Aorta (tissue), 5 donors: Measurements from ENCODE around the gene DCLRE1A. TPM values are rescaled to one million over a fixed set of nuclear protein-coding genes. Genes with fewer than 3 reads are reported as not detected.

Experiments used
- ATAC-seq: fragments of 200-7000 bp; cut with Tn5 transposase; one replicate; pipeline ENCODE4 v1.9.1; 2022; ENCODE audit warnings: moderate library complexity; ENCODE audit not compliant: low FRiP score
- DNase-seq, 2 donors: peaks; one replicate each; pipeline ENCODE4 v3.0.0-alpha.2; 2020
- H3K27ac ChIP-seq, 2 donors: one replicate each; pipeline ENCODE4 v1.5.1; 2013; ENCODE audit warnings: low read length in 2 of 2, mild to moderate bottlenecking in 2 of 2, moderate library complexity in 2 of 2, control low read depth in 1 of 2, inconsistent platforms in 1 of 2, low read depth in 1 of 2
- H3K27me3 ChIP-seq, 2 donors: one replicate each; pipeline ENCODE4 v1.6.1; 2013; ENCODE audit warnings: control low read depth in 1 of 2, low read length in 1 of 2, mild to moderate bottlenecking in 1 of 2, moderate library complexity in 1 of 2; ENCODE audit not compliant: insufficient read depth in 2 of 2, control insufficient read depth in 1 of 2
- H3K36me3 ChIP-seq, 2 donors: one replicate each; pipeline ENCODE4 v1.6.1; 2013; ENCODE audit warnings: control low read depth in 1 of 2, low read length in 1 of 2, mild to moderate bottlenecking in 1 of 2; ENCODE audit not compliant: insufficient read depth in 2 of 2, control insufficient read depth in 1 of 2
- H3K4me1 ChIP-seq, 2 donors: one replicate each; pipeline ENCODE4 v1.6.1; 2013; ENCODE audit warnings: low read length in 2 of 2, control low read depth in 1 of 2, mild to moderate bottlenecking in 1 of 2, moderate library complexity in 1 of 2; ENCODE audit not compliant: insufficient read depth in 2 of 2, control insufficient read depth in 1 of 2
- H3K4me3 ChIP-seq, 2 donors: one replicate each; pipeline ENCODE4 v1.5.1; 2013; ENCODE audit warnings: low read length in 2 of 2, control low read depth in 1 of 2, mild to moderate bottlenecking in 1 of 2
- H3K9me3 ChIP-seq: one replicate; pipeline ENCODE4 v1.6.1; 2013; ENCODE audit warnings: mild to moderate bottlenecking, low read length; ENCODE audit not compliant: control insufficient read depth
- whole genome bisulfite sequencing, 2 donors: extraction: QIAGEN DNeasy Blood & Tissue Kit; methylation state at CpG; one replicate each; pipeline ENCODE4 v1.1.7; 2013; 5-methylcytosine and 5-hydroxymethylcytosine counted together
- intact Hi-C, 2 donors: fragments of 100-400 bp; cut with DNase I; formaldehyde crosslinking; loops; one replicate each; pipeline versions ENCODE4 v1.14.2 to v1.15.0; 2022
- polyA plus RNA-seq, 2 donors: library from polyadenylated mRNA; stranded (reverse); fragments of 200-250 nt; gene quantifications; one replicate each; pipeline ENCODE4 v1.2.3, GENCODE V29; 2013
- total RNA-seq, 2 donors: library from RNA; stranded (reverse); fragmentation: NEBNext Ultra II Directional; extraction: Animal tissue kit (Norgen Biotek cat#: 25700); gene quantifications; one replicate each; pipeline ENCODE4 v1.2.1, GENCODE V29; 2021
- donor health status: healthy with polysubstance abuse.
- donor health status: Bipolar disorder and iron deficiency.
- donor health status: DM: no; HTN: no; CAD: no.
- donor health status: DM: no; HTN: no; CAD: no.
- donor health status: DM: yes; HTN: yes; CAD: no.

DCLRE1A gene
- total and polyA plus RNA-seq, 4 donors, result 1.9 to 3.8 (median 2.7) TPM

DNA sequence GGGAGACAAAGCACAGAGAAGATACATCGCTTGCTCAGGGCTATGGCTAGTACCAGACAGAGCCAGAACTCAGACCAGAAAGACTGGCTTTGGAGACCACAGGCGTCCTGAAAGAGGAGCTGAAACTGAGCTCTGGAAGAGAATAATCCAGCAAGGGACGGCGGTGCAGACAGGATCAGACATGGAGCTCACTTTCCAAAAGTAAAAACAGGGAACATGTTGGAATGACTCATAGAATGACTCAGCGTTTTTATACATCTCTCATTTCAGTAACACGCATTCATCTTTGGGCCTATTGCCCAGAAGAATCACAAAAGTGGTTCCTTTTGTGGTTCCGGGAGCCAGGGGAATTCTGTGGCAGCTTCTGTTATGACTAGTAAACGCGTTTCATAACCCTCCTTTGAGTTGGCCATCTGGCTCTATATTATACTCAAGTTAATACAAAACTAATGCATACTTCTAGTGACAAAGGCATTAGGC lies 65.2 kb downstream of the DCLRE1A start:
- no peaks in the 10 kb centered on the region for H3K27me3 ChIP-seq
- WGBS, 2 donors, result 21 to 22% methylated on average over 9 of the region's 9 CpGs
- no peaks in the 10 kb centered on the region for H3K9me3 ChIP-seq
- DNase-seq (peak in 1 of 2 donors; percentile 62), ATAC-seq (peak; percentile 65)
- no peaks in the 10 kb centered on the region for H3K36me3 ChIP-seq
- intact Hi-C loops, result no loop called here
- H3K4me1 ChIP-seq, result no peaks in the 10 kb centered on the region
- H3K4me3 ChIP-seq, result no peak overlapping the region
- H3K27ac ChIP-seq, result no peak overlapping the region

Other genes starting within 250 kb of the DCLRE1A start
- not detected for gene NRAP, start 190.0 kb downstream of the DCLRE1A start, total RNA-seq
- gene NRAP, start 190.0 kb downstream of the DCLRE1A start, polyA plus RNA-seq, result under 1 TPM; 0.03 to 0.88 TPM
- 10 to 100 TPM; 17.6 to 22.2 TPM for gene CASP7, start 174.2 kb downstream of the DCLRE1A start, total RNA-seq
- gene CASP7, start 174.2 kb downstream of the DCLRE1A start, polyA plus RNA-seq, result 10 to 100 TPM; 16.5 to 35.2 TPM
- under 1 TPM; 0.21 to 0.29 TPM for gene PLEKHS1, start 102.4 kb downstream of the DCLRE1A start, total RNA-seq
- gene PLEKHS1, start 102.4 kb downstream of the DCLRE1A start, polyA plus RNA-seq, result 1 to 10 TPM in 1 of 2 donors, under 1 TPM in 1; 0.03 to 4.1 TPM
- 10 to 100 TPM; 36.7 to 40.0 TPM for gene NHLRC2, start 579 bp upstream of the DCLRE1A start, total RNA-seq
- 1 to 10 TPM; 2.4 to 5.2 TPM for gene NHLRC2, start 579 bp upstream of the DCLRE1A start, polyA plus RNA-seq
- gene ADRB1, start 189.8 kb upstream of the DCLRE1A start, total RNA-seq, result under 1 TPM; 0.12 to 0.19 TPM
- gene ADRB1, start 189.8 kb upstream of the DCLRE1A start, polyA plus RNA-seq, result not detected